Measurements from ENCODE around the gene CST3.
"Not testable (repeated sequence)": the region's sequence is repeated elsewhere in the genome, so short reads cannot be mapped to it uniquely, and the experiment has no call there.

GRCh38 chr20:23659610-23659988 lies 21.8 kb upstream of the CST3 start:
- TF ChIP-seq CTCF (IDR thresholded peaks at IDR 0.05; ENCODE audit: poor library complexity); EZH2phosphoT487 (IDR thresholded peaks at IDR 0.05; ENCODE audit: low read depth, severe bottlenecking, unreplicated experiment); EZH2 (IDR thresholded peaks at IDR 0.05; ENCODE audit: borderline replicate concordance): not testable (repeated sequence)
